HG03432 (cell line): ENCODE measurements around the gene ZBTB49.
"Not testable (repeated sequence)": the region's sequence is repeated elsewhere in the genome, so short reads cannot be mapped to it uniquely, and the experiment has no call there.

Source experiments
- ATAC-seq: cut with Tn5 transposase; IDR thresholded peaks from one replicate; pipeline ENCODE4 v1.9.1; 2021; ENCODE audit warnings: mild to moderate bottlenecking, moderate library complexity; ENCODE audit not compliant: unreplicated experiment

Gene ZBTB49

GRCh38 chr4:4323705-4324534 is 33.9 kb downstream of the ZBTB49 start:
- ATAC-seq: no peak

GRCh38 chr4:4325321-4325720 is 35.3 kb downstream of the ZBTB49 start:
- no peak for ATAC-seq

GRCh38 chr4:4326166-4326565 is 36.1 kb downstream of the ZBTB49 start:
- no peak for ATAC-seq

GRCh38 chr4:4327652-4328121 is 37.6 kb downstream of the ZBTB49 start:
- ATAC-seq: no peak

- ATAC-seq: no peak
Observed at GRCh38 chr4:4328206-4328605, 38.2 kb downstream of the ZBTB49 start.

- ATAC-seq: no peak
Observed at GRCh38 chr4:4328840-4329239, 38.8 kb downstream of the ZBTB49 start.

GRCh38 chr4:4329496-4329895 is 39.4 kb downstream of the ZBTB49 start:
- ATAC-seq: no peak

- no peak for ATAC-seq
Observed at GRCh38 chr4:4330794-4331193, 40.7 kb downstream of the ZBTB49 start.

- no peak for ATAC-seq
Observed at GRCh38 chr4:4332529-4332928, 42.5 kb downstream of the ZBTB49 start.

- ATAC-seq: no peak
Observed at GRCh38 chr4:4333265-4333706, 43.2 kb downstream of the ZBTB49 start.

- ATAC-seq: peak; percentile 78
Observed at GRCh38 chr4:4334798-4335520, 44.9 kb downstream of the ZBTB49 start.

- ATAC-seq: no peak
Observed at GRCh38 chr4:4338210-4339001, 48.4 kb downstream of the ZBTB49 start.

- no peak for ATAC-seq
Observed at GRCh38 chr4:4339504-4340085, 49.5 kb downstream of the ZBTB49 start.

GRCh38 chr4:4341861-4342650 is 52.0 kb downstream of the ZBTB49 start:
- no peak for ATAC-seq

GRCh38 chr4:4343038-4343437 is 53.0 kb downstream of the ZBTB49 start:
- ATAC-seq: no peak

GRCh38 chr4:4344915-4345527 is 55.0 kb downstream of the ZBTB49 start:
- peak; percentile 89 for ATAC-seq

GRCh38 chr4:4347585-4347984 is 57.5 kb downstream of the ZBTB49 start:
- ATAC-seq: no peak

- not testable (repeated sequence) for ATAC-seq
Observed at GRCh38 chr4:4348585-4348984, 58.5 kb downstream of the ZBTB49 start.

- ATAC-seq: no peak
Observed at GRCh38 chr4:4349867-4350266, 59.8 kb downstream of the ZBTB49 start.

GRCh38 chr4:4350909-4351308 is 60.9 kb downstream of the ZBTB49 start:
- no peak for ATAC-seq
